HFFc6 (cell line): Measurements from ENCODE around the gene ZC3H7B. TPM values are rescaled to one million over a fixed set of nuclear protein-coding genes. Genes with fewer than 3 reads are reported as not detected.
"Not testable (repeated sequence)": the region's sequence is repeated elsewhere in the genome, so short reads cannot be mapped to it uniquely, and the experiment has no call there.

Experiments
- DNase-seq: peaks from one replicate; pipeline ENCODE4 v3.0.0-alpha.2; 2018
- H3K27ac Mint-ChIP-seq: 2 replicates; pipeline ENCODE4 v1.8.0; 2020; ENCODE audit warnings: mild to moderate bottlenecking, mixed read lengths
- H3K27me3 Mint-ChIP-seq: 2 replicates; pipeline ENCODE4 v1.8.0; 2021; ENCODE audit warnings: mild to moderate bottlenecking, moderate library complexity, mixed read lengths; ENCODE audit not compliant: insufficient read depth
- H3K36me3 Mint-ChIP-seq: 2 replicates; pipeline ENCODE4 v1.8.0; 2021; ENCODE audit warnings: low read depth, mixed read lengths
- H3K4me1 Mint-ChIP-seq: 2 replicates; pipeline ENCODE4 v1.8.0; 2020; ENCODE audit warnings: low read depth, mixed read lengths
- H3K4me3 Mint-ChIP-seq: 2 replicates; pipeline ENCODE4 v1.8.0; 2020; ENCODE audit warnings: mild to moderate bottlenecking, moderate library complexity, mixed read lengths
- H3K9me3 Mint-ChIP-seq: 2 replicates; pipeline ENCODE4 v1.8.0; 2020; ENCODE audit warnings: mild to moderate bottlenecking, mixed read lengths
- total RNA-seq, 6 experiments: library from RNA; stranded (reverse); fragmentation: NEBNext Ultra II Directional; extraction: Animal tissue kit (Norgen Biotek cat#: 25700); gene quantifications; 2 replicates in 1 of 6; 3 replicates in 5 of 6; pipeline ENCODE4 v1.2.3, GENCODE V29; 2021
- TF ChIP-seq, protein P1 (sequence below): fragments of 200-600 bp; sonication (generic); IDR thresholded peaks from 2 replicates; pipeline ENCODE4 v1.5.0; 2021; ENCODE audit warnings: antibody characterized with exemption, mild to moderate bottlenecking

Gene ZC3H7B
- total RNA-seq, 6 experiments from 2014 or later = 108 to 137 (median 130) TPM

DNA sequence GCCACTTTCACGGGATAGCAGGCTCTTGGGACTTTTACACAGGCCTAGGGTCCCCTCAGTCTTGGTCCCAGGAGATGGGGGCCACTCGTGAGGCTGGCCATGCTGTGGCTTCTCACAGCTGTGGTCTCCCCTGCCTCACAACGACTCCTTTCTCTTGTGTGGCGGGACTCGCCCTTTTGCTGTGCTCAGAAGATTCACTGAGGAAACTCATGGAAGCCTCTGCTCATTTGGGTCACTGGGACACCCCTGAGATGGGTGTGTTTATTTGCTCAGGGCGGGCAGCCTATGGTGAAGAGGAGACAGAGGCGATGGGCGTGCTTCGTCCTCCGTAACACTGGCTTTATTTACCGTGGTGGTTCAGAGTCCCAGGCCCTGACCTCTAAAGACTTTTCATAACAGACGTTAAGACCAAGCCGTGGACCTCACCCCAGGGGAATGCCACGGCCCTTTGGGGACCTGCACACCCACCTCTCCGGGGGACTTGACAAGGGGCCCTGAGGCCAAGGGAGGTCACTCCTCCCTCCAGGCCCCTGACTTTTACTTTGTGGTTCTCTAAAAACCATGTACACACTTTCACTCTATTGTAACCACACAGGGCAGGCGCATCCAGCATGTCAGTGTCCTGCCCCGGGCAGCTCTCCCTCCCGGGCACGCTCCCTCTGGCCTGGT lies 96.0 kb downstream of the ZC3H7B start:
- H3K36me3 Mint-ChIP-seq = peaks cover 11% of the 10 kb centered on the region
- DNase-seq = no peak
- H3K27me3 Mint-ChIP-seq = peaks cover 2% of the 10 kb centered on the region; the same call in 1 of the 2 replicates
- TF ChIP-seq, protein P1, sequence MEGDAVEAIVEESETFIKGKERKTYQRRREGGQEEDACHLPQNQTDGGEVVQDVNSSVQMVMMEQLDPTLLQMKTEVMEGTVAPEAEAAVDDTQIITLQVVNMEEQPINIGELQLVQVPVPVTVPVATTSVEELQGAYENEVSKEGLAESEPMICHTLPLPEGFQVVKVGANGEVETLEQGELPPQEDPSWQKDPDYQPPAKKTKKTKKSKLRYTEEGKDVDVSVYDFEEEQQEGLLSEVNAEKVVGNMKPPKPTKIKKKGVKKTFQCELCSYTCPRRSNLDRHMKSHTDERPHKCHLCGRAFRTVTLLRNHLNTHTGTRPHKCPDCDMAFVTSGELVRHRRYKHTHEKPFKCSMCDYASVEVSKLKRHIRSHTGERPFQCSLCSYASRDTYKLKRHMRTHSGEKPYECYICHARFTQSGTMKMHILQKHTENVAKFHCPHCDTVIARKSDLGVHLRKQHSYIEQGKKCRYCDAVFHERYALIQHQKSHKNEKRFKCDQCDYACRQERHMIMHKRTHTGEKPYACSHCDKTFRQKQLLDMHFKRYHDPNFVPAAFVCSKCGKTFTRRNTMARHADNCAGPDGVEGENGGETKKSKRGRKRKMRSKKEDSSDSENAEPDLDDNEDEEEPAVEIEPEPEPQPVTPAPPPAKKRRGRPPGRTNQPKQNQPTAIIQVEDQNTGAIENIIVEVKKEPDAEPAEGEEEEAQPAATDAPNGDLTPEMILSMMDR = no peak
- H3K4me3 Mint-ChIP-seq = no peak overlapping the region
- peaks cover 22% of the 10 kb centered on the region for H3K4me1 Mint-ChIP-seq
- no peaks in the 10 kb centered on the region for H3K9me3 Mint-ChIP-seq
- H3K27ac Mint-ChIP-seq = no peak overlapping the region

DNA sequence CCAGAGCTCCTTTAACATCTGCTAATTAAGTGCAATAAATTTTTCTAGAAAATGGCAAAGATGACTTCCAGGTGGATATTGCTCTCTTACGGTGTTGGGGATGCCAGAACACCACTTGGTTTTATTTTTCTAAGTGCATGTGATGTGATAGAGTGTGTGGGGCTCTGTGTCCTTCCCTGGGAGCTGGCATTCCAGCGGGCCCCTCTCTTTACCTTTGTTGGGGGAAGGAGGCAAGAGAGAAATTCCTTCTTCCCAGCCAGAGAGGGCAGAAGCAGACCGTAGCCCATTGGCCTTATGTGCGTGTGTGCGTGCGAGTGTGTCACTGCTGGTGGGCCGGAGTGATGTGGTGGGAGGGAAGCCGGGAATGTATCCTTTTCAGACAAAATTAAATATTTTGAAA lies 97.6 kb downstream of the ZC3H7B start:
- Mint-ChIP-seq H3K27me3 (peaks cover 1% of the 10 kb centered on the region; the same call in 1 of the 2 replicates), H3K4me1 (peaks cover 22% of the 10 kb centered on the region), H3K4me3 (no peak overlapping the region), H3K27ac (no peak overlapping the region), H3K36me3 (peaks cover 11% of the 10 kb centered on the region), H3K9me3 (no peaks in the 10 kb centered on the region)
- TF ChIP-seq, protein P1 = no peak
- DNase-seq = no peak

DNA sequence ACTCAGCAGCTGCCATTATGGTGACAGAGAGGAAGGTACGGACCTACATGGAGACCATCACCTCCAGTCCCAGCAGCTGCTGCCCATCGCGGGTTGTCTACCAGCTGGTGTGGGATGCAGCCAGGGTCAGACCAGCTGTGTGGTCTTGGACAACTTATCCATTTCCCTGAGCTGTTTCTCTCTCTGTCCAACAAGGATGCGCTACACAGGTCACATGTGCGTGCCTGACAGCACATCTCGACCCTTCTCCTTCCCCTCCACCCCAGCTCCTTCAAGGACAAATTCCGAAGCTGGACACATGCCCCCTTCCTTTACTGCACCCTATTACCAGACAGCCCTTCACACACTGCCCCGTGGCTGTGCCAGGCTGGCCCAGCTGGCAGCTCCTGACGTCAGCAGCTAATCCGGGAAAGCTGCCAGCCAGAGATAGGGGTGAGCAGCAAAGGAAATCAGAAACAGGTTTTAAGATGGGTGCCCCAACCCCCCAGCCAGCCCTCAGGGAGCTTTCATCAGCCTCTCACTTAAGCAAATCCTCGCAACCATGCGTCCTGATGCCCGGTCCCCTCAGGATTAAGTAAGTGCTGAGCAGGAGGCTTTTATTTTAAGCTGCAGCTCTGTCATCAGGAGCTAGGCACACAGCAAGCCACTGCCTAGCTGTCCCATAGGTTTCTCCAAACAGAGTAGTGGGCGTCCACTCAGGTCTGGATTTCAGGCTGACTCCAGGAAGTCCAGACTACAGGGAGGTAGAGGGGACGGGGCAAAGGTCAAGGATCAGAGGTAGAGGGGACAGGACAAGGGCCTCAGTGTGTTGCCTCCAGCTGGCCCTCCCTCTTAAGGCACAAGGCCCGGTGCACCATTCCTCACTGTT lies 100.7 kb downstream of the ZC3H7B start:
- peaks cover 5% of the 10 kb centered on the region; the same call in 1 of the 2 replicates for H3K36me3 Mint-ChIP-seq

GRCh38 chr22:41402851-41403250 lies 101.5 kb downstream of the ZC3H7B start:
- not testable (repeated sequence) for H3K9me3 Mint-ChIP-seq, H3K27ac Mint-ChIP-seq, H3K36me3 Mint-ChIP-seq, H3K27me3 Mint-ChIP-seq, DNase-seq, H3K4me3 Mint-ChIP-seq
- H3K4me1 Mint-ChIP-seq = peaks cover 22% of the 10 kb centered on the region

More for the DNA sequence above, 100.7 kb downstream of the ZC3H7B start:
- TF ChIP-seq, protein P1 = no peak
- H3K9me3 Mint-ChIP-seq = no peaks in the 10 kb centered on the region
- H3K27me3 Mint-ChIP-seq = peaks cover 1% of the 10 kb centered on the region; the same call in 1 of the 2 replicates
- H3K27ac Mint-ChIP-seq = peak overlapping the region; percentile 73
- peak overlapping the region; percentile 3; the same call in 1 of the 2 replicates for H3K4me3 Mint-ChIP-seq
- H3K4me1 Mint-ChIP-seq = peaks cover 22% of the 10 kb centered on the region
- DNase-seq = peak; percentile 74

DNA sequence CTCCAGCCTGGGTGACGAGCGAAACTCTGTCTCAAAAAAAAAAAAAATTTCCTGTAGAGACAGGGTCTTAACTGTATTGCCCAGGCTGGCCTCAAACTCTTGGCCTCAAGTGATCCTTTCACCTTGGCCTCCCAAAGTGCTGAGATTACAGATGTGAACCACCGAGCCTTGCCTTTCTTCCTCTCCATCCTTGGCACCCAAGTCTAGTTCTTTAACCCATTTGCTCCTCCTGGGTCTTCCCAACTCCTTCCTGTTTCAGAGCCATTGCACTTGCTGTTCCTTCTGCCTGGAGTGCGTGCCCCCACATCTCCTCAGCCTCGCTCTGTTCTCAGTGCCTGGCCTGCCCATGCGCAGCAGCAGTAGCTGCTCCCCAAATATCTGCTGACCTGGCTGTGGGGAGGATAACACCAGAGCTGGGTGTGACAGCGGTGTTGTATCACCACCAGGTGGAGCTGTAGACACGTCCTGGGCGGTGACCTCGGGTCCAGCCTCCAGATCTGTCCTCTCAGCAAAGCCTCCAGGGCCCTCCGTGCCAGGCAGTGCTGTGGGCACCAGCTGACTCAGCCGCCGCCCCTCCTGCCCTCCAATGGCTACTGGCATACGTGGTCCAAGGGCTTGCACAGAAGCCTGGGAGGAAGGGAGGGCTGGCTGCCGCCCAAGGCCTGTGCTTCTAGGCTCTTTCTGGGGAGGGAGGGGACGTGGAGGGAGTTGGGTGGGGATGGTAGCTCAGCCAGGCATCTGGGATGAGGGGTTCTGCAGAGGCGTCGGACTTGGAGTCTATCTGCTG lies 102.4 kb downstream of the ZC3H7B start:
- H3K27ac Mint-ChIP-seq = peak overlapping the region; percentile 66

More for the DNA sequence above, 102.4 kb downstream of the ZC3H7B start:
- no peaks in the 10 kb centered on the region for H3K36me3 Mint-ChIP-seq
- TF ChIP-seq, protein P1 = peak; percentile 98
- peak; percentile 90 for DNase-seq
- H3K9me3 Mint-ChIP-seq = no peaks in the 10 kb centered on the region
- H3K4me3 Mint-ChIP-seq = peak overlapping the region; percentile 64
- peaks cover 22% of the 10 kb centered on the region for H3K4me1 Mint-ChIP-seq
- peaks cover 5% of the 10 kb centered on the region for H3K27me3 Mint-ChIP-seq
